GM19035 (cell line): ENCODE measurements around the gene LRRC56.

Source experiments
- ATAC-seq: cut with Tn5 transposase; IDR thresholded peaks from one replicate; pipeline ENCODE4 v1.9.1; 2021; ENCODE audit not compliant: unreplicated experiment

The LRRC56 gene

GRCh38 chr11:537622-538430, 499 bp downstream of the LRRC56 start:
- no peak for ATAC-seq

GRCh38 chr11:538431-539051, 1.2 kb downstream of the LRRC56 start:
- ATAC-seq, result no peak

GRCh38 chr11:539971-540481, 2.7 kb downstream of the LRRC56 start:
- ATAC-seq, result no peak

- no peak for ATAC-seq
Measured at GRCh38 chr11:540583-541432, 3.5 kb downstream of the LRRC56 start.

GRCh38 chr11:541433-541885, 4.1 kb downstream of the LRRC56 start:
- ATAC-seq, result no peak

- ATAC-seq, result no peak
Measured at GRCh38 chr11:544817-545166, 7.5 kb downstream of the LRRC56 start.

GRCh38 chr11:545171-545570, 7.8 kb downstream of the LRRC56 start:
- ATAC-seq, result no peak

GRCh38 chr11:548700-549603, 11.6 kb downstream of the LRRC56 start:
- ATAC-seq, result no peak

GRCh38 chr11:550021-550745, 12.9 kb downstream of the LRRC56 start:
- ATAC-seq, result no peak

- no peak for ATAC-seq
Measured at GRCh38 chr11:550746-551085, 13.4 kb downstream of the LRRC56 start.

- no peak for ATAC-seq
Measured at GRCh38 chr11:551131-551530, 13.8 kb downstream of the LRRC56 start.

GRCh38 chr11:551596-551995, 14.3 kb downstream of the LRRC56 start:
- ATAC-seq, result no peak

- no peak for ATAC-seq
Measured at GRCh38 chr11:553083-553987, 16.0 kb downstream of the LRRC56 start.

GRCh38 chr11:553988-554340, 16.6 kb downstream of the LRRC56 start:
- no peak for ATAC-seq

GRCh38 chr11:554428-555226, 17.3 kb downstream of the LRRC56 start:
- ATAC-seq, result peak; percentile 66

GRCh38 chr11:555227-555779, 18.0 kb downstream of the LRRC56 start:
- ATAC-seq, result no peak

- no peak for ATAC-seq
Measured at GRCh38 chr11:555780-556661, 18.7 kb downstream of the LRRC56 start.
